Cardiac fibroblast (primary cell): ENCODE measurements around the gene RASA3.
"Not testable (repeated sequence)": the region's sequence is repeated elsewhere in the genome, so short reads cannot be mapped to it uniquely, and the experiment has no call there.

Source experiments
- DNase-seq, 2 donors: peaks; one replicate each; pipeline versions ENCODE4 v3.0.0 to v3.0.0-alpha.2; 2010; ENCODE audit warnings: low read depth in 2 of 2
- H3K4me3 ChIP-seq, 2 donors: replicated peaks in 1 of 2; 1 replicate in 1 of 2; 2 replicates in 1 of 2; pipeline ENCODE4 v1.5.1; 2011; ENCODE audit warnings: low read depth in 2 of 2, low read length in 2 of 2, mild to moderate bottlenecking in 2 of 2, moderate library complexity in 1 of 2
- TF ChIP-seq, protein P1 (sequence below): IDR thresholded peaks from one replicate; pipeline ENCODE4 v1.5.1; 2011; ENCODE audit warnings: low read depth, mild to moderate bottlenecking, low read length, inconsistent platforms

RASA3 gene

DNA sequence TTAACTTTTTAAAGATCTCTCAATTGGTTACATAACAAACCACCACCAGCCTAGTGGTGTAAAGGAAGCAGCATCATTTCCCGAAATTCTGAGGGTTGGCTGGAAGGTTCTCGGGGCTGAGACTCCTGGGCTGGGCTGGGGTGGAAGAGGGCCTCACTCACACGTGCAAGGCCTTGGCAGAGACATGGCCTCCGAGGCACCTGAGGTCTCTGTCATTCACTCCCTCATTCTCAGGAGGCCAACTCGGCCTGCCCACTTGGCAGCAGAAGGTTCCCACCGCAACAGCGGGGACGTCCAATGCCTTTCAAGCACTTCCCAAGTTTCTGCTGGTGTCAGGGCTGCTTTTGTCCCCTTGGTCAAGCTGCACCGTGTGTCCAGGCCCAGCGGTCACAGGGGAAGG lies 18.6 kb upstream of the RASA3 start:
- TF ChIP-seq, protein P1, sequence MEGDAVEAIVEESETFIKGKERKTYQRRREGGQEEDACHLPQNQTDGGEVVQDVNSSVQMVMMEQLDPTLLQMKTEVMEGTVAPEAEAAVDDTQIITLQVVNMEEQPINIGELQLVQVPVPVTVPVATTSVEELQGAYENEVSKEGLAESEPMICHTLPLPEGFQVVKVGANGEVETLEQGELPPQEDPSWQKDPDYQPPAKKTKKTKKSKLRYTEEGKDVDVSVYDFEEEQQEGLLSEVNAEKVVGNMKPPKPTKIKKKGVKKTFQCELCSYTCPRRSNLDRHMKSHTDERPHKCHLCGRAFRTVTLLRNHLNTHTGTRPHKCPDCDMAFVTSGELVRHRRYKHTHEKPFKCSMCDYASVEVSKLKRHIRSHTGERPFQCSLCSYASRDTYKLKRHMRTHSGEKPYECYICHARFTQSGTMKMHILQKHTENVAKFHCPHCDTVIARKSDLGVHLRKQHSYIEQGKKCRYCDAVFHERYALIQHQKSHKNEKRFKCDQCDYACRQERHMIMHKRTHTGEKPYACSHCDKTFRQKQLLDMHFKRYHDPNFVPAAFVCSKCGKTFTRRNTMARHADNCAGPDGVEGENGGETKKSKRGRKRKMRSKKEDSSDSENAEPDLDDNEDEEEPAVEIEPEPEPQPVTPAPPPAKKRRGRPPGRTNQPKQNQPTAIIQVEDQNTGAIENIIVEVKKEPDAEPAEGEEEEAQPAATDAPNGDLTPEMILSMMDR, result no peak
- no peak overlapping the region for H3K4me3 ChIP-seq
- no peak for DNase-seq

DNA sequence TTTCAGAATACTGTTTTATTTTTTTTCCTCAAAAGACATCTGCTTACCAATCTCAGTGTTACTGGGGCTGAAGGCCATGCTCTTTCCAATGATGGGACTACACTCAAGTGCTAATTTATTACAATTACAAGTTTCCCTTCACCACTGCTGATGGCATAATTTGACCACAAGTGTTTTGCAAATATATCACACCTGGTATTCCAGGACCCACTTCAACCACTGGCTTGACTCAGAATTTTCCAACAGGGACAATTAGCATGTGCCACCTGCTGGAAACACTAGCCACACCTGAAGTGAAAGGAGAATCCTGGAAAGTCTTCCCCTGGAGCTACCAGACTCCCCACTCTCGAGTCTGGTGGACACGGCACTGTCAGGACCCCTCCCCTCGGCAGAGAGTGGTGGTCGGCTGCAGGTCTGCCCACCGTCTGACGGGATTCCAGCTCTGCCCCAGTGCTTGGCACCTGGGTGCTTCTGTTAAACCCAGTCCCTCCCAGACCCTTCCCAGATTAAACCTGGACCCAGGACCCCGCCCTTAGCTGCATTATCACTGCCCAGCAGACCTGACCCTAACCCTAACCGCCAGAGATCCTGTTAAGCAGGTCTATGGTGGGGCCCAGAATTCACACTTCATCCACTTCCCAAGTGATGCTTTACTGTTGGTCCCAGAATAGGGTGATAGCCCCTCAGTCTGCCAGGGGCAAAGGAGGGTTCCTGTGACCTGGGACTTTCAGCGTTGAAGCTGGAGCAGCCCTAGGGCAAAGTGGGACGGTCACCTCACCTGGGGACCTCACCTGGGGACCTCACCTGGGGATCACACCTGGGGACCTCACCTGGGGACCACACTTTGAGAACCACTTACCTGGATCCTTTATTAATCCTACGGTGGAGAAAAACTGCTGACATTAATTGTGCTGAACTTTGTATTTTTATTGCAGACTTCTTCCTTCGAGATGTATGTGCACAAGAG lies 17.6 kb upstream of the RASA3 start:
- DNase-seq, result no peak
- no peak overlapping the region for H3K4me3 ChIP-seq
- TF ChIP-seq, protein P1, result no peak

DNA sequence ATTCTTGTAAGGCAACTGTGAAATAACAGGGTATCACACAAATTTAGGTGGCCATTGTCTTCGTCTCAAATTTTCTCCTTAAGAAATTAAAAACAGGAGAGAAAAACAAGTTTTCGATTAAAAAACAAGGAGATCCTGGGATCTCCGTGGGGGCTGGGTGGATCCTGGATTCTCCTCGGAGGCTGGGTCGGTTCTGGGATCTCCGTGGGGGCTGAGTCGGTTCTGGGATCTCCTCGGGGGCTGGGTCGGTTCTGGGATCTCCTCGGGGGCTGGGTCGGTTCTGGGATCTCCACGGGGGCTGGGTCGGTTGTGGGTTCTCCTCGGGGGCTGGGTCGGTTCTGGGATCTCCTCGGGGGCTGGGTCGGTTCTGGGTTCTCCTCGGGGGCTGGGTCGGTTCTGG lies 16.5 kb upstream of the RASA3 start:
- DNase-seq, H3K4me3 ChIP-seq: not testable (repeated sequence)

DNA sequence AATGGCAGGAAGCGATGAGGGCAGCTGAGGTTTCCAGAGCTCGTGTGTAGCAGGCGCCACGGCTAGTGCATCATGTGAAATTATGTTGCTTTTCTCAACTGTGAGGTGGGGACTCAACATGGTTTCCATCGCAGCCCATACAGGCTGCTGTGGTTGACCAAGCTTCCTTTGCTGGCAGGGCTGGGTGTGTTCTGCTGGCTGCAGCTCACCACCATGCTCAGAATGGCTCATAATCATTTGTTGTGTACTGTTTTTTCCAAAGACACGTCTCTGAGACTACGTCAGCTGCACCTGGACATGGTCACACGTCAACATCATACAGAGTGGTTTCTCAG lies 16.1 kb upstream of the RASA3 start:
- H3K4me3 ChIP-seq, result no peak overlapping the region
- DNase-seq, result no peak
- TF ChIP-seq, protein P1, result no peak

DNA sequence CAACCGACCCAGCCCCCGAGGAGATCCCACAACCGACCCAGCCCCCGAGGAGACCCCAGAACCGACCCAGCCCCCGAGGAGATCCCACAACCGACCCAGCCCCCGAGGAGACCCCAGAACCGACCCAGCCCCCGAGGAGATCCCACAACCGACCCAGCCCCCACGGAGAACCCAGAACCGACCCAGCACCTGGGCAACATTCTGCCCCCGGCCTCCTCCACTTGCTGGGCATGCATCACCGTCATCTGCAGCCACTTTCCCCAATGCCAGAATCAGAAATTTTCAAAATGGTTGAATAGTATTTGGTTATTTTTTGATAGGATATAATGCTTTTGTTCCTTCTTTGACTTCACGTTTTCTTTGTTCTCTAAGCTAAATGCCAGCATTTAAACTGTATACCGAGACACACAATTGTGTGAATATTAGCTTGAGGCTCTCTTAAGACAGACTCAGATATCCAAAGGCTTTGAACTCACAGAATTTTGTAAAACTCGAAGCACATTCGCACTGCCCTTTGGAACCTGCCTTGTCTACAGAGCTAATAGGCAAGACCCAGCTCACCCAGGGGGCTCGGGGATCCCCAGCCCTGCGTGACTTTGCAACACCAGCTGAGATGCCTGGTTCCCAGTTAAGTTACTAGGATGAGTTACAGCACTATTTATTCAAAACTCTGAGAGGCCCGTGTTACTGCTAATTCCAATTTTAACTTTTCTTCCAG lies 15.5 kb upstream of the RASA3 start:
- DNase-seq, result no peak
- TF ChIP-seq, protein P1, result no peak
- no peak overlapping the region for H3K4me3 ChIP-seq

DNA sequence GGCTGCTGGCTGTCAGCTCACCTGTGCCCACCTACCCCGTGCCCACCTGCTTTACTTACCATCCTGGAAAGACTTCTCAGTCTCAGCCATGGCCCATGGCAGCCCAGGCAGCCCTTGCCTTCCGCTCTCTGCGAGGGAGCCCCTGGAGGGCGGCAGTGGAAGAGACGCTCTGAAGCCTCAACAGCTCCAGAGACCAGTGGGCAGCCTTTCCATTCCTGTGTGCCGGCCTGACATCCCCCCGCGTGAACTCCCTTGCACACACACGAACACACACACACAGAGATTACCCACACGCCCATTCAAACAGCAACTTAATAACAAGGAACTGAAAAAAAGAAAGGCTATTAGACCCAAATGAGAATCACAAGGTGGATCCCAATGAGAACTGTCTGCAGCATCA lies 14.2 kb upstream of the RASA3 start:
- no peak overlapping the region for H3K4me3 ChIP-seq
- DNase-seq, result no peak
- TF ChIP-seq, protein P1, result peak; percentile 30

DNA sequence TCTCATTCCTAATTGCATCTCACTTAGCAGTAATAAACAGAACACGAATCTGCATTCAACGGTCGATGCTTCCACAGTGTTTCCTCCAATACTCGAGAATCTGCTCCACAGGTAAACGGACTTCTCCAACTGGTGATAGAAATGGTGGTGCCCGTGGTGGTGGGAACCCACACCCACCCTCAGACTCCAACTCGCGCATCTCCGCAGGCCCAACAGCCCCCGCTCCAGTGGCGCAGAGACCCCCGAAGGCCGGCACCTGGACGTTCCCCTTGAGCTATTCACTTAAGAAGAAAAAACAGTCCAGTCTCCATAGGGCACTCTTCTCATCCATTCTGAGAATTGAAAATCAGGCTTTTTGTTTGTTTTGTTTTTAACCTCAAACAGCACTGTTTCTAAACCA lies 13.8 kb upstream of the RASA3 start:
- no peak overlapping the region for H3K4me3 ChIP-seq
- no peak for DNase-seq
- TF ChIP-seq, protein P1, result no peak
